Measurements from ENCODE around the gene CABLES1. TPM values are rescaled to one million over a fixed set of nuclear protein-coding genes. Genes with fewer than 3 reads are reported as not detected.

CABLES1 gene
- total RNA-seq, 4 donors from 2014 or later: 4.0 to 24.0 (median 10.2) TPM

DNA sequence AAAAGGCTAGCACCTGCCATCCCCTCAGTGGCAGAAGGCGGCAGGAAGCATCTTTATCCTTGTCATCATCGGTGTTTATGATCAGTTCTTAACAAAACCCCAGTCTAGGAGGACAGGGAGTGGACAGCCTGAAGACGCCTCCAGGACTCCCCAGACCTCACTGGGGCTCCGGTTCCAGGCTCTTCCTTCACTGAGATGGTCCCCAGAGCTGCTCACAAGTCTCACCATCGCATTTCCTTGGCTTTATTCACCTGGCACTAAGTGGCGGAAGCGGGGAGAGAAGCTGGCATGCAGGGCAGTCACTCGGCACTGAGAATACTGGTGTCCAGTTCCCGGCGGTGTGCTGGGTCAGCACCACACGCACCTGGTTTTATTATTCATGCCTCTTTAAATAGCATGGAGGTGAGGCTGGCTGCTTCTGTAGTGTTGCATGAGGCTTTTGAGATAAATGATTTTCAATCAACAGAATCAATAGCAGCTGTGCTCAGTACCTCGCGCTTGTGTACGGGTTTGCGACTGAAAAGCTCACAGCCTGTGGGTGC lies 68.7 kb downstream of the CABLES1 start:
- Histone ChIP-seq H3K27ac (no peak overlapping the region), H3K9me3 (peaks cover 0 to 5% (median 0%) of the 10 kb centered on the region in 3 donors), H3K4me3 (no peak overlapping the region), H3K36me3 (peaks cover 0 to 5% of the 10 kb centered on the region in 2 donors), H3K27me3 (no peaks in the 10 kb centered on the region), H3K4me1 (no peaks in the 10 kb centered on the region)
- 88 to 95% methylated on average over 8 to 15 of the region's 15 CpGs for WGBS, 2 donors (ENCODE audit: low coverage in 1 of 2)
- TF ChIP-seq POLR2A (IDR thresholded peaks at IDR 0.05): no peak
- TF ChIP-seq, protein P1, sequence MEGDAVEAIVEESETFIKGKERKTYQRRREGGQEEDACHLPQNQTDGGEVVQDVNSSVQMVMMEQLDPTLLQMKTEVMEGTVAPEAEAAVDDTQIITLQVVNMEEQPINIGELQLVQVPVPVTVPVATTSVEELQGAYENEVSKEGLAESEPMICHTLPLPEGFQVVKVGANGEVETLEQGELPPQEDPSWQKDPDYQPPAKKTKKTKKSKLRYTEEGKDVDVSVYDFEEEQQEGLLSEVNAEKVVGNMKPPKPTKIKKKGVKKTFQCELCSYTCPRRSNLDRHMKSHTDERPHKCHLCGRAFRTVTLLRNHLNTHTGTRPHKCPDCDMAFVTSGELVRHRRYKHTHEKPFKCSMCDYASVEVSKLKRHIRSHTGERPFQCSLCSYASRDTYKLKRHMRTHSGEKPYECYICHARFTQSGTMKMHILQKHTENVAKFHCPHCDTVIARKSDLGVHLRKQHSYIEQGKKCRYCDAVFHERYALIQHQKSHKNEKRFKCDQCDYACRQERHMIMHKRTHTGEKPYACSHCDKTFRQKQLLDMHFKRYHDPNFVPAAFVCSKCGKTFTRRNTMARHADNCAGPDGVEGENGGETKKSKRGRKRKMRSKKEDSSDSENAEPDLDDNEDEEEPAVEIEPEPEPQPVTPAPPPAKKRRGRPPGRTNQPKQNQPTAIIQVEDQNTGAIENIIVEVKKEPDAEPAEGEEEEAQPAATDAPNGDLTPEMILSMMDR (IDR thresholded peaks at IDR 0.05): no peak
- no peak for ATAC-seq

DNA sequence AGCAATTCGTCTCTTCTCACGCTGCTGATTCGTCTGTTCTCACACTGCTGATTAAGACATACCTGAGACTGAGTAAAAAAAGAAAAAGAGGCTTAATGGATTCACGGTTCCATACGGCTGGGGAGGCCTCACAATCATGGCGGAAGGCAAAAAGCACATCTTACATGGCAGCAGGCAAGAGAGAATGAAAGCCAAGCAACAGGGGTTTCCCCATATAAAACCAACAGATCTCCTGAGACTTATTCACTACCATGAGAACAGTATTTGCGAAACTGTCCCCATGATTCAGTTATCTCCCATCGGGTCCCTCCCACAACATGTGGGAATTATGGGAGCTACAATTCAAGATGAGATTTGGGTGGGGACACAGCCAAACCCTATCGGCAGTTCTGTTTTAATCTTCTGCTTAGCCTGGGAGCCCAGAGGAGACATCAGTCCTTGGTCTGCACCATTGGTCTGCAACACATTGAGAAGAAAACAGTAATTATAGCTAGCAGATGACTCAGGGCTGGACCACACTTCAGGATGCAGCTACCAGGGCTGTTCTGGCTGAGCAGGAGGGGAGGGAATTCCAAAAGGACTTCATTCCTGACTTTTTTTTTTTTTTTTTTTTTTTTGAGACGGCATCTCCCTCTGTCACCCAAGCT lies 69.4 kb downstream of the CABLES1 start:
- peaks cover 0 to 5% of the 10 kb centered on the region in 2 donors for H3K36me3 ChIP-seq
- no peak overlapping the region for H3K27ac ChIP-seq
- H3K4me1 ChIP-seq: no peaks in the 10 kb centered on the region
- TF ChIP-seq POLR2AphosphoS5 (IDR thresholded peaks at IDR 0.05) (no peak), EP300 (IDR thresholded peaks at IDR 0.05) (no peak), POLR2A (IDR thresholded peaks at IDR 0.05) (no peak)
- TF ChIP-seq, protein P1 (IDR thresholded peaks at IDR 0.05): no peak
- H3K27me3 ChIP-seq: no peaks in the 10 kb centered on the region
- no peak overlapping the region for H3K4me3 ChIP-seq
- WGBS, 2 donors (ENCODE audit: low coverage in 1 of 2): 84 to 87% methylated on average over 3 to 9 of the region's 10 CpGs
- peaks cover 0 to 5% (median 0%) of the 10 kb centered on the region in 3 donors for H3K9me3 ChIP-seq
- ATAC-seq: no peak

DNA sequence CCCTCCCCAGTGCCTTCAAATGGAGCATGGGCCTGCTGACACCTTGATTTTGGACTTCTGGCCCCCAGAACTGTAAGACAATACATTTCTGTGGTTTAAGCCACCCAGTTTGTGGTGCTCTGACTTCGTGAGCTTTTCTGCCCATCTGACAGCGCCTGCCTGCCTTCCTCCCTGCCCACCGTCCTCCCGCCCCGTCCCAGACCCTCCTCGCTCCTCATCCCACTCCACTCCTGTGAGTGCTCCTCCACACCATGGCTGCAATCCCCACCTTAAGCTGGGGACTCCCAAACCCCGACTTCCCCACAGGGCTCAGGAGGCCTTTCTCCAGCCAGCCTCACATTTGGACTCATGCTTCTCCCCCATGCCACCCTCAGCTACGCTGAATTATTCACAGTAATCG lies 70.7 kb downstream of the CABLES1 start:
- Histone ChIP-seq H3K27me3 (no peaks in the 10 kb centered on the region), H3K4me1 (no peaks in the 10 kb centered on the region), H3K36me3 (peaks cover 0 to 5% of the 10 kb centered on the region in 2 donors), H3K27ac (no peak overlapping the region), H3K4me3 (no peak overlapping the region), H3K9me3 (peaks cover 0 to 5% (median 0%) of the 10 kb centered on the region in 3 donors)
- WGBS, 2 donors (ENCODE audit: low coverage in 1 of 2): 93 to 100% methylated on average over 1 to 8 of the region's 9 CpGs
- ATAC-seq: no peak
- TF ChIP-seq, protein P1 (IDR thresholded peaks at IDR 0.05): no peak
- TF ChIP-seq POLR2AphosphoS5 (IDR thresholded peaks at IDR 0.05) (no peak), POLR2A (IDR thresholded peaks at IDR 0.05) (no peak), EP300 (IDR thresholded peaks at IDR 0.05) (no peak)

DNA sequence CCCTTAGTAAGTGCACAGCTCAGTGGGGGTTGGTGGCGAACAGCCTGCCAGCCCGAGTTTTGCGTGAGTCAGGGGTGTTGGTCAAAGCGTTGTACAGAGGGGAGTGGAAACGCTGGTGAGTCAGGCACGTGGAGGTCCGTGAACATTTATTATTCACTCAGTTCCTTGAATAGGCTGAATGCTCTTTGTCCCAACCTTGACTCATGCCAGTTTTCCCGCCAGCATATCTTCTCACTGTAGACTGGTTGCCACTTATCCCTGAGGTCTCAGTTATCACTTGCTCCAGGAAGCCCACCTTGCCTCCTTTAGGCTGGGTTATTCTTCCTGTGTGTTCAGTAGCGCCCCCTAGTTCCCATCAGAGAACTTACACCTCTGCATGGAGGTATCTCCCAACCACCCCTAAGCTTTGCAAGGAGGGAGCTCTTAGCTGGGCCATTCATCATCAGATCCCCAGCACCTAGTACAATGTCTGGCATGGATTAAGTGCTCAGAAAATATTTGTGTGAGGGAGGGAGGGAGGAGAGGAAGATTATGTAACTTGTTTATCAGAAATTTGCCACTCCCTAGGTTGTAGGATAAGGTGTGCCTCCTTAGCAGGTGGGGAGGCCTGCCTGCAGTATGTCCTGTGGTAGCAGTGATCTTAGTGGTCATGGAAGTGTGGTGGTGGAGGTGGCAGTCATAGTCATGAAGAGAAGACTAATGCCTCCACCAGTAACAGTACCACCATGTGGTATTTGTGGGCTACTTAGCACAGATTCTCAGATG lies 72.1 kb downstream of the CABLES1 start:
- peaks cover 0 to 5% of the 10 kb centered on the region in 2 donors for H3K36me3 ChIP-seq
- 85 to 96% methylated on average over 7 to 8 of the region's 9 CpGs for WGBS, 2 donors (ENCODE audit: low coverage in 1 of 2)
- peaks cover 0 to 5% (median 0%) of the 10 kb centered on the region in 3 donors for H3K9me3 ChIP-seq
- no peak for ATAC-seq
- H3K27ac ChIP-seq: no peak overlapping the region
- H3K4me3 ChIP-seq: no peak overlapping the region
- no peaks in the 10 kb centered on the region for H3K4me1 ChIP-seq
- no peaks in the 10 kb centered on the region for H3K27me3 ChIP-seq
- no peak for TF ChIP-seq POLR2A (IDR thresholded peaks at IDR 0.05)
- TF ChIP-seq EP300 (IDR thresholded peaks at IDR 0.05): no peak
- no peak for TF ChIP-seq POLR2AphosphoS5 (IDR thresholded peaks at IDR 0.05)
- TF ChIP-seq, protein P1 (IDR thresholded peaks at IDR 0.05): no peak

Data from gastroesophageal sphincter (tissue), 4 donors.